ENCODE data around the gene TCAP.

Gene TCAP

GRCh38 chr17:39667945-39668924, 3.1 kb downstream of the TCAP start, which contains the start of gene PNMT:
Gene PNMT, plus strand, starts transcription at chr17:39668453. Its CDS starts 23 bp downstream, at chr17:39668476.
- peak; percentile 68 for DNase-seq (ENCODE audit: low spot score)

GRCh38 chr17:39669897-39670735, 5.0 kb downstream of the TCAP start:
- DNase-seq (ENCODE audit: low spot score), result no peak

GRCh38 chr17:39670746-39671145, 5.6 kb downstream of the TCAP start:
- no peak for DNase-seq (ENCODE audit: low spot score)

- peak; percentile 81 for DNase-seq (ENCODE audit: low spot score)
Observed at GRCh38 chr17:39671651-39672521, 6.7 kb downstream of the TCAP start.

- DNase-seq (ENCODE audit: low spot score), result no peak
Observed at GRCh38 chr17:39672522-39673334, 7.6 kb downstream of the TCAP start.

- no peak for DNase-seq (ENCODE audit: low spot score)
Observed at GRCh38 chr17:39673335-39674081, 8.4 kb downstream of the TCAP start.

GRCh38 chr17:39674179-39674578, 9.0 kb downstream of the TCAP start:
- no peak for DNase-seq (ENCODE audit: low spot score)

- DNase-seq (ENCODE audit: low spot score), result no peak
Observed at GRCh38 chr17:39674702-39675389, 9.7 kb downstream of the TCAP start.

GRCh38 chr17:39675390-39676082, 10.4 kb downstream of the TCAP start:
- DNase-seq (ENCODE audit: low spot score), result no peak

- no peak for DNase-seq (ENCODE audit: low spot score)
Observed at GRCh38 chr17:39676198-39676819, 11.2 kb downstream of the TCAP start.

- no peak for DNase-seq (ENCODE audit: low spot score)
Observed at GRCh38 chr17:39677072-39677471, 11.9 kb downstream of the TCAP start.

- no peak for DNase-seq (ENCODE audit: low spot score)
Observed at GRCh38 chr17:39677542-39678339, 12.6 kb downstream of the TCAP start.

- no peak for DNase-seq (ENCODE audit: low spot score)
Observed at GRCh38 chr17:39678340-39679116, 13.4 kb downstream of the TCAP start.

GRCh38 chr17:39679521-39680192, 14.5 kb downstream of the TCAP start:
- no peak for DNase-seq (ENCODE audit: low spot score)

GRCh38 chr17:39683295-39683939, 18.3 kb downstream of the TCAP start:
- DNase-seq (ENCODE audit: low spot score), result no peak

All from hepatic stellate cell (primary cell).